GM23338 (cell line): ENCODE measurements around the gene P2RX4.

ENCODE experiments used
- CREB1 ChIP-seq: fragments of 250-450 bp; sonication (Bioruptor Pico); IDR thresholded peaks from 2 replicates; pipeline ENCODE4 v1.5.0; 2020; ENCODE audit warnings: low read depth, mild to moderate bottlenecking, moderate library complexity
- EZH2 ChIP-seq: fragments of 200-600 bp; sonication (generic); IDR thresholded peaks from one replicate; pipeline ENCODE4 v1.8.0; 2017; ENCODE audit warnings: antibody characterized with exemption, mild to moderate bottlenecking, low read depth; ENCODE audit not compliant: unreplicated experiment
- JUNB ChIP-seq: IDR thresholded peaks from one replicate; pipeline ENCODE4 v1.6.1; 2016; ENCODE audit warnings: antibody characterized with exemption; ENCODE audit not compliant: unreplicated experiment
- POLR2AphosphoS5 ChIP-seq: IDR thresholded peaks from 2 replicates; pipeline ENCODE4 v1.6.1; 2016; ENCODE audit warnings: antibody characterized with exemption, low read depth
- ZNF114 ChIP-seq: fragments of 250-450 bp; sonication (Bioruptor Pico); IDR thresholded peaks from 2 replicates; pipeline ENCODE4 v1.5.0; 2020; ENCODE audit warnings: mild to moderate bottlenecking, moderate library complexity
- TF ChIP-seq, protein P1 (sequence below), 2 experiments: fragments of 200-600 bp in 1 of 2; sonication (generic) in 1 of 2; conservative IDR thresholded peaks; 2 replicates each; pipeline versions ENCODE4 v1.5.1 to v1.6.1; 2016 to 2017; ENCODE audit warnings: antibody characterized with exemption in 2 of 2, low read depth in 2 of 2, mild to moderate bottlenecking in 2 of 2, moderate library complexity in 1 of 2
- TF ChIP-seq, protein P2 (sequence below): fragments of 250-450 bp; sonication (Bioruptor Pico); IDR thresholded peaks from 2 replicates; pipeline ENCODE4 v1.5.0; 2020; ENCODE audit warnings: mild to moderate bottlenecking, moderate library complexity

DNA sequence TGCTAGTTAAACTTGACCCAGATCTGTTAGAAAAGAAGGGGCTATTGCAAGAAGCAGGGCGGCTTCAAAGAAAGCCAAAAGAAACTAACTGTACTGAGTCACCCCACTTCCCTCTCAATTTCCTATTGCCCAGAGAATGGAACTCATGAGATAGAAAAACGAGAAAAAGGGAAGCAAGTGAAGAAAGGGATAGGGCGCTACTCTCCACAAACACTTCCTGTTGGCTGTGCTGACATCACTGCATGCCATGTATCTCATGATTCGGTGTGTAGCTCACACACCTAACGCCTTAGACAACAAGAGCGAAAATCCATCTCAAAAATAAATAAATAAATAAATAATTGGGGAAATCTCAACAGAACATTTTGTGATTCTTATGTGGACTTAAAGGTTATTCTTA, 13.0 kb upstream of the P2RX4 start:
- TF ChIP-seq, protein P1, sequence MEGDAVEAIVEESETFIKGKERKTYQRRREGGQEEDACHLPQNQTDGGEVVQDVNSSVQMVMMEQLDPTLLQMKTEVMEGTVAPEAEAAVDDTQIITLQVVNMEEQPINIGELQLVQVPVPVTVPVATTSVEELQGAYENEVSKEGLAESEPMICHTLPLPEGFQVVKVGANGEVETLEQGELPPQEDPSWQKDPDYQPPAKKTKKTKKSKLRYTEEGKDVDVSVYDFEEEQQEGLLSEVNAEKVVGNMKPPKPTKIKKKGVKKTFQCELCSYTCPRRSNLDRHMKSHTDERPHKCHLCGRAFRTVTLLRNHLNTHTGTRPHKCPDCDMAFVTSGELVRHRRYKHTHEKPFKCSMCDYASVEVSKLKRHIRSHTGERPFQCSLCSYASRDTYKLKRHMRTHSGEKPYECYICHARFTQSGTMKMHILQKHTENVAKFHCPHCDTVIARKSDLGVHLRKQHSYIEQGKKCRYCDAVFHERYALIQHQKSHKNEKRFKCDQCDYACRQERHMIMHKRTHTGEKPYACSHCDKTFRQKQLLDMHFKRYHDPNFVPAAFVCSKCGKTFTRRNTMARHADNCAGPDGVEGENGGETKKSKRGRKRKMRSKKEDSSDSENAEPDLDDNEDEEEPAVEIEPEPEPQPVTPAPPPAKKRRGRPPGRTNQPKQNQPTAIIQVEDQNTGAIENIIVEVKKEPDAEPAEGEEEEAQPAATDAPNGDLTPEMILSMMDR (conservative IDR thresholded peaks at IDR 0.05; ENCODE audit: low read depth in 2 of 2) = no peak
- TF ChIP-seq EZH2 = no peak
- TF ChIP-seq ZNF114 (CRISPR knock-in tag) = no peak
- TF ChIP-seq CREB1 (CRISPR knock-in tag) = no peak
- no peak for TF ChIP-seq JUNB
- TF ChIP-seq, protein P2, sequence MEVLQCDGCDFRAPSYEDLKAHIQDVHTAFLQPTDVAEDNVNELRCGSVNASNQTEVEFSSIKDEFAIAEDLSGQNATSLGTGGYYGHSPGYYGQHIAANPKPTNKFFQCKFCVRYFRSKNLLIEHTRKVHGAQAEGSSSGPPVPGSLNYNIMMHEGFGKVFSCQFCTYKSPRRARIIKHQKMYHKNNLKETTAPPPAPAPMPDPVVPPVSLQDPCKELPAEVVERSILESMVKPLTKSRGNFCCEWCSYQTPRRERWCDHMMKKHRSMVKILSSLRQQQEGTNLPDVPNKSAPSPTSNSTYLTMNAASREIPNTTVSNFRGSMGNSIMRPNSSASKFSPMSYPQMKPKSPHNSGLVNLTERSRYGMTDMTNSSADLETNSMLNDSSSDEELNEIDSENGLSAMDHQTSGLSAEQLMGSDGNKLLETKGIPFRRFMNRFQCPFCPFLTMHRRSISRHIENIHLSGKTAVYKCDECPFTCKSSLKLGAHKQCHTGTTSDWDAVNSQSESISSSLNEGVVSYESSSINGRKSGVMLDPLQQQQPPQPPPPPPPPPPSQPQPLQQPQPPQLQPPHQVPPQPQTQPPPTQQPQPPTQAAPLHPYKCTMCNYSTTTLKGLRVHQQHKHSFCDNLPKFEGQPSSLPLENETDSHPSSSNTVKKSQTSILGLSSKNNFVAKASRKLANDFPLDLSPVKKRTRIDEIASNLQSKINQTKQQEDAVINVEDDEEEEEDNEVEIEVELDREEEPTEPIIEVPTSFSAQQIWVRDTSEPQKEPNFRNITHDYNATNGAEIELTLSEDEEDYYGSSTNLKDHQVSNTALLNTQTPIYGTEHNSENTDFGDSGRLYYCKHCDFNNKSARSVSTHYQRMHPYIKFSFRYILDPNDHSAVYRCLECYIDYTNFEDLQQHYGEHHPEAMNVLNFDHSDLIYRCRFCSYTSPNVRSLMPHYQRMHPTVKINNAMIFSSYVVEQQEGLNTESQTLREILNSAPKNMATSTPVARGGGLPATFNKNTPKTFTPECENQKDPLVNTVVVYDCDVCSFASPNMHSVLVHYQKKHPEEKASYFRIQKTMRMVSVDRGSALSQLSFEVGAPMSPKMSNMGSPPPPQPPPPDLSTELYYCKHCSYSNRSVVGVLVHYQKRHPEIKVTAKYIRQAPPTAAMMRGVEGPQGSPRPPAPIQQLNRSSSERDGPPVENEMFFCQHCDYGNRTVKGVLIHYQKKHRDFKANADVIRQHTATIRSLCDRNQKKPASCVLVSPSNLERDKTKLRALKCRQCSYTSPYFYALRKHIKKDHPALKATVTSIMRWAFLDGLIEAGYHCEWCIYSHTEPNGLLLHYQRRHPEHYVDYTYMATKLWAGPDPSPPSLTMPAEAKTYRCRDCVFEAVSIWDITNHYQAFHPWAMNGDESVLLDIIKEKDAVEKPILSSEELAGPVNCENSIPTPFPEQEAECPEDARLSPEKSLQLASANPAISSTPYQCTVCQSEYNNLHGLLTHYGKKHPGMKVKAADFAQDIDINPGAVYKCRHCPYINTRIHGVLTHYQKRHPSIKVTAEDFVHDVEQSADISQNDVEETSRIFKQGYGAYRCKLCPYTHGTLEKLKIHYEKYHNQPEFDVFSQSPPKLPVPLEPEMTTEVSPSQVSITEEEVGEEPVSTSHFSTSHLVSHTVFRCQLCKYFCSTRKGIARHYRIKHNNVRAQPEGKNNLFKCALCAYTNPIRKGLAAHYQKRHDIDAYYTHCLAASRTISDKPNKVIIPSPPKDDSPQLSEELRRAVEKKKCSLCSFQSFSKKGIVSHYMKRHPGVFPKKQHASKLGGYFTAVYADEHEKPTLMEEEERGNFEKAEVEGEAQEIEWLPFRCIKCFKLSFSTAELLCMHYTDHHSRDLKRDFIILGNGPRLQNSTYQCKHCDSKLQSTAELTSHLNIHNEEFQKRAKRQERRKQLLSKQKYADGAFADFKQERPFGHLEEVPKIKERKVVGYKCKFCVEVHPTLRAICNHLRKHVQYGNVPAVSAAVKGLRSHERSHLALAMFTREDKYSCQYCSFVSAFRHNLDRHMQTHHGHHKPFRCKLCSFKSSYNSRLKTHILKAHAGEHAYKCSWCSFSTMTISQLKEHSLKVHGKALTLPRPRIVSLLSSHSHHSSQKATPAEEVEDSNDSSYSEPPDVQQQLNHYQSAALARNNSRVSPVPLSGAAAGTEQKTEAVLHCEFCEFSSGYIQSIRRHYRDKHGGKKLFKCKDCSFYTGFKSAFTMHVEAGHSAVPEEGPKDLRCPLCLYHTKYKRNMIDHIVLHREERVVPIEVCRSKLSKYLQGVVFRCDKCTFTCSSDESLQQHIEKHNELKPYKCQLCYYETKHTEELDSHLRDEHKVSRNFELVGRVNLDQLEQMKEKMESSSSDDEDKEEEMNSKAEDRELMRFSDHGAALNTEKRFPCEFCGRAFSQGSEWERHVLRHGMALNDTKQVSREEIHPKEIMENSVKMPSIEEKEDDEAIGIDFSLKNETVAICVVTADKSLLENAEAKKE (CRISPR knock-in tag) = no peak
- no peak for TF ChIP-seq POLR2AphosphoS5
